ENCODE results near the gene MATN1.
"Not testable (repeated sequence)": the region's sequence is repeated elsewhere in the genome, so short reads cannot be mapped to it uniquely, and the experiment has no call there.

The MATN1 gene

GRCh38 chr1:30723331-30723755 lies at the start of gene MATN1:
Gene MATN1 (minus strand): TSS chr1:30723585. CDS start chr1:30723551, 34 bp downstream.
- Histone ChIP-seq H3K36me3 (ENCODE audit: insufficient read depth, low read length) (no peaks in the 10 kb centered on the region), H3K9ac (ENCODE audit: low read length) (no peak within 1 kb of the TSS), H3K4me1 (ENCODE audit: insufficient read depth, low read length) (peaks cover 9% of the 10 kb centered on the region), H3K4me3 (ENCODE audit: low read depth in 1 of 2, low read length in 2 of 2) (no peak within 1 kb of the TSS), H3K27ac (ENCODE audit: low read depth, low read length) (no peak within 1 kb of the TSS), H3K9me3 (ENCODE audit: low read length) (no peaks in the 10 kb centered on the region), H3K27me3 (ENCODE audit: control insufficient read depth in 1 of 2, insufficient read depth in 2 of 2, low read length in 2 of 2) (no peaks in the 10 kb centered on the region)

GRCh38 chr1:30771005-30771404 lies 47.6 kb upstream of the MATN1 start:
- Histone ChIP-seq H3K27me3 (ENCODE audit: control insufficient read depth in 1 of 2, insufficient read depth in 2 of 2, low read length in 2 of 2) (no peaks in the 10 kb centered on the region), H3K27ac (ENCODE audit: low read depth, low read length) (no peak overlapping the region), H3K4me1 (ENCODE audit: insufficient read depth, low read length) (no peaks in the 10 kb centered on the region), H3K9me3 (ENCODE audit: low read length) (no peaks in the 10 kb centered on the region), H3K9ac (ENCODE audit: low read length) (no peak overlapping the region), H3K36me3 (ENCODE audit: insufficient read depth, low read length) (no peaks in the 10 kb centered on the region), H3K4me3 (ENCODE audit: low read depth in 1 of 2, low read length in 2 of 2) (no peak overlapping the region)

GRCh38 chr1:30770150-30770549 lies 46.8 kb upstream of the MATN1 start:
- H3K27me3 ChIP-seq (ENCODE audit: control insufficient read depth in 1 of 2, insufficient read depth in 2 of 2, low read length in 2 of 2), result no peaks in the 10 kb centered on the region
- H3K4me3 ChIP-seq (ENCODE audit: low read depth in 1 of 2, low read length in 2 of 2), result no peak overlapping the region
- H3K9ac ChIP-seq (ENCODE audit: low read length), result no peak overlapping the region
- no peaks in the 10 kb centered on the region for H3K4me1 ChIP-seq (ENCODE audit: insufficient read depth, low read length)
- H3K36me3 ChIP-seq (ENCODE audit: insufficient read depth, low read length), result no peaks in the 10 kb centered on the region
- H3K9me3 ChIP-seq (ENCODE audit: low read length), result no peaks in the 10 kb centered on the region
- H3K27ac ChIP-seq (ENCODE audit: low read depth, low read length), result no peak overlapping the region

- H3K27ac ChIP-seq (ENCODE audit: low read depth, low read length), result no peak overlapping the region
- no peaks in the 10 kb centered on the region for H3K36me3 ChIP-seq (ENCODE audit: insufficient read depth, low read length)
- no peaks in the 10 kb centered on the region for H3K27me3 ChIP-seq (ENCODE audit: control insufficient read depth in 1 of 2, insufficient read depth in 2 of 2, low read length in 2 of 2)
- no peak overlapping the region for H3K4me3 ChIP-seq (ENCODE audit: low read depth in 1 of 2, low read length in 2 of 2)
- no peaks in the 10 kb centered on the region for H3K9me3 ChIP-seq (ENCODE audit: low read length)
- H3K9ac ChIP-seq (ENCODE audit: low read length), result no peak overlapping the region
- H3K4me1 ChIP-seq (ENCODE audit: insufficient read depth, low read length), result peaks cover 2% of the 10 kb centered on the region
These were observed 45.7 kb upstream of the MATN1 start for GRCh38 chr1:30768830-30769718.

- H3K9me3 ChIP-seq (ENCODE audit: low read length), result no peaks in the 10 kb centered on the region
These were observed 44.9 kb upstream of the MATN1 start for GRCh38 chr1:30768159-30768829.

GRCh38 chr1:30766948-30767347 lies 43.6 kb upstream of the MATN1 start:
- H3K9me3 ChIP-seq (ENCODE audit: low read length); H3K36me3 ChIP-seq (ENCODE audit: insufficient read depth, low read length); H3K27ac ChIP-seq (ENCODE audit: low read depth, low read length); H3K4me3 ChIP-seq (ENCODE audit: low read depth in 1 of 2, low read length in 2 of 2); H3K27me3 ChIP-seq (ENCODE audit: control insufficient read depth in 1 of 2, insufficient read depth in 2 of 2, low read length in 2 of 2); H3K9ac ChIP-seq (ENCODE audit: low read length): not testable (repeated sequence)
- peaks cover 24% of the 10 kb centered on the region for H3K4me1 ChIP-seq (ENCODE audit: insufficient read depth, low read length)

More at GRCh38 chr1:30768159-30768829, 44.9 kb upstream of the MATN1 start:
- Histone ChIP-seq H3K9ac (ENCODE audit: low read length) (no peak overlapping the region), H3K27ac (ENCODE audit: low read depth, low read length) (no peak overlapping the region), H3K4me1 (ENCODE audit: insufficient read depth, low read length) (peaks cover 10% of the 10 kb centered on the region), H3K27me3 (ENCODE audit: control insufficient read depth in 1 of 2, insufficient read depth in 2 of 2, low read length in 2 of 2) (no peaks in the 10 kb centered on the region), H3K36me3 (ENCODE audit: insufficient read depth, low read length) (no peaks in the 10 kb centered on the region), H3K4me3 (ENCODE audit: low read depth in 1 of 2, low read length in 2 of 2) (no peak overlapping the region)

- H3K27ac ChIP-seq (ENCODE audit: low read depth, low read length), result no peak overlapping the region
- H3K36me3 ChIP-seq (ENCODE audit: insufficient read depth, low read length), result no peaks in the 10 kb centered on the region
- peaks cover 33% of the 10 kb centered on the region for H3K4me1 ChIP-seq (ENCODE audit: insufficient read depth, low read length)
- no peak overlapping the region for H3K4me3 ChIP-seq (ENCODE audit: low read depth in 1 of 2, low read length in 2 of 2)
- H3K27me3 ChIP-seq (ENCODE audit: control insufficient read depth in 1 of 2, insufficient read depth in 2 of 2, low read length in 2 of 2), result no peaks in the 10 kb centered on the region
- no peak overlapping the region for H3K9ac ChIP-seq (ENCODE audit: low read length)
- no peaks in the 10 kb centered on the region for H3K9me3 ChIP-seq (ENCODE audit: low read length)
These were observed 42.4 kb upstream of the MATN1 start for GRCh38 chr1:30765556-30766434.

- H3K9me3 ChIP-seq (ENCODE audit: low read length), result no peaks in the 10 kb centered on the region
- H3K36me3 ChIP-seq (ENCODE audit: insufficient read depth, low read length), result no peaks in the 10 kb centered on the region
- no peak overlapping the region for H3K27ac ChIP-seq (ENCODE audit: low read depth, low read length)
- H3K9ac ChIP-seq (ENCODE audit: low read length), result no peak overlapping the region
- no peaks in the 10 kb centered on the region for H3K27me3 ChIP-seq (ENCODE audit: control insufficient read depth in 1 of 2, insufficient read depth in 2 of 2, low read length in 2 of 2)
- H3K4me3 ChIP-seq (ENCODE audit: low read depth in 1 of 2, low read length in 2 of 2), result no peak overlapping the region
- peaks cover 35% of the 10 kb centered on the region for H3K4me1 ChIP-seq (ENCODE audit: insufficient read depth, low read length)
These were observed 41.7 kb upstream of the MATN1 start for GRCh38 chr1:30764939-30765555.

- H3K27ac ChIP-seq (ENCODE audit: low read depth, low read length), result no peak overlapping the region
- H3K9me3 ChIP-seq (ENCODE audit: low read length), result no peaks in the 10 kb centered on the region
- no peaks in the 10 kb centered on the region for H3K27me3 ChIP-seq (ENCODE audit: control insufficient read depth in 1 of 2, insufficient read depth in 2 of 2, low read length in 2 of 2)
- H3K36me3 ChIP-seq (ENCODE audit: insufficient read depth, low read length), result no peaks in the 10 kb centered on the region
- peaks cover 35% of the 10 kb centered on the region for H3K4me1 ChIP-seq (ENCODE audit: insufficient read depth, low read length)
- H3K4me3 ChIP-seq (ENCODE audit: low read depth in 1 of 2, low read length in 2 of 2), result no peak overlapping the region
- no peak overlapping the region for H3K9ac ChIP-seq (ENCODE audit: low read length)
These were observed 41.0 kb upstream of the MATN1 start for GRCh38 chr1:30764396-30764795.

- H3K27ac ChIP-seq (ENCODE audit: low read depth, low read length), result peak overlapping the region; percentile 29
- H3K36me3 ChIP-seq (ENCODE audit: insufficient read depth, low read length), result no peaks in the 10 kb centered on the region
- H3K27me3 ChIP-seq (ENCODE audit: control insufficient read depth in 1 of 2, insufficient read depth in 2 of 2, low read length in 2 of 2), result no peaks in the 10 kb centered on the region
- H3K9ac ChIP-seq (ENCODE audit: low read length), result peak overlapping the region; percentile 41
- H3K4me1 ChIP-seq (ENCODE audit: insufficient read depth, low read length), result peaks cover 35% of the 10 kb centered on the region
- H3K4me3 ChIP-seq (ENCODE audit: low read depth in 1 of 2, low read length in 2 of 2), result no peak overlapping the region
- no peaks in the 10 kb centered on the region for H3K9me3 ChIP-seq (ENCODE audit: low read length)
These were observed 40.4 kb upstream of the MATN1 start for GRCh38 chr1:30763651-30764248.
